A673 (cell line): ENCODE data around the gene DNAJC2.
"Not testable (repeated sequence)": the region's sequence is repeated elsewhere in the genome, so short reads cannot be mapped to it uniquely, and the experiment has no call there.

Experiments
- EZH2 ChIP-seq: fragments of 200-600 bp; sonication (generic); IDR thresholded peaks from 2 replicates; pipeline ENCODE4 v1.6.1; 2017; ENCODE audit warnings: borderline replicate concordance, low read depth, mild to moderate bottlenecking, mixed read lengths, antibody characterized with exemption, low read length; ENCODE audit not compliant: poor library complexity, severe bottlenecking
- TF ChIP-seq, protein P1 (sequence below): fragments of 300-800, 200-600 bp; sonication (generic); conservative IDR thresholded peaks from 2 replicates; pipeline ENCODE4 v1.5.1; 2017; ENCODE audit warnings: low read depth, mild to moderate bottlenecking, antibody characterized with exemption, low read length, moderate library complexity, mixed read lengths

DNA sequence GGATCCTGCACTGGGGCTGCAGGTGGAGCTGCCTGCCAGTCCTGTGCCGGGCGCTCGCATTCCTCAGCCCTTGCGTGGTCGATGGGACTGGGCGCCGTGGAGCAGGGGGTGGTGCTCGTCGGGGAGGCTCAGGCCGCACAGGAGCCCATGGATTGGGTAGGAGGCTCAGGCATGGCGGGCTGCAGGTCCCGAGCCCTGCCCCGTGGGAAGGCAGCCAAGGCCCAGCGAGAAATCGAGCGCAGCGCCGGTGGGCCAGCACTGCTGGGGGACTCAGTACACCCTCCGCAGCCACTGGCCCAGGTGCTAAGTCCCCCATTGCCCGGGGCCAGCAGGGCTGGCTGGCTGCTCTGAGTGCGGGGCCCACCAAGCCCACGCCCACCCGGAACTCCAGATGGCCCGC, 69.7 kb downstream of the DNAJC2 start:
- TF ChIP-seq, protein P1, sequence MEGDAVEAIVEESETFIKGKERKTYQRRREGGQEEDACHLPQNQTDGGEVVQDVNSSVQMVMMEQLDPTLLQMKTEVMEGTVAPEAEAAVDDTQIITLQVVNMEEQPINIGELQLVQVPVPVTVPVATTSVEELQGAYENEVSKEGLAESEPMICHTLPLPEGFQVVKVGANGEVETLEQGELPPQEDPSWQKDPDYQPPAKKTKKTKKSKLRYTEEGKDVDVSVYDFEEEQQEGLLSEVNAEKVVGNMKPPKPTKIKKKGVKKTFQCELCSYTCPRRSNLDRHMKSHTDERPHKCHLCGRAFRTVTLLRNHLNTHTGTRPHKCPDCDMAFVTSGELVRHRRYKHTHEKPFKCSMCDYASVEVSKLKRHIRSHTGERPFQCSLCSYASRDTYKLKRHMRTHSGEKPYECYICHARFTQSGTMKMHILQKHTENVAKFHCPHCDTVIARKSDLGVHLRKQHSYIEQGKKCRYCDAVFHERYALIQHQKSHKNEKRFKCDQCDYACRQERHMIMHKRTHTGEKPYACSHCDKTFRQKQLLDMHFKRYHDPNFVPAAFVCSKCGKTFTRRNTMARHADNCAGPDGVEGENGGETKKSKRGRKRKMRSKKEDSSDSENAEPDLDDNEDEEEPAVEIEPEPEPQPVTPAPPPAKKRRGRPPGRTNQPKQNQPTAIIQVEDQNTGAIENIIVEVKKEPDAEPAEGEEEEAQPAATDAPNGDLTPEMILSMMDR: not testable (repeated sequence)
- TF ChIP-seq EZH2: not testable (repeated sequence)
